BJ (cell line): ENCODE results near the gene CCDC144A. TPM values are rescaled to one million over a fixed set of nuclear protein-coding genes. Genes with fewer than 3 reads are reported as not detected.
"Not testable (repeated sequence)": the region's sequence is repeated elsewhere in the genome, so short reads cannot be mapped to it uniquely, and the experiment has no call there.

ENCODE experiments used
- CTCF ChIA-PET: fragments of 350-600 bp; formaldehyde crosslinking; extraction: SDS; loops from one replicate; lab custom pipeline; 2021; ENCODE audit warnings: antibody characterized with exemption, inconsistent platforms; lab: Yijun Ruan, JAX
- POLR2A ChIA-PET: fragments of 300-600 bp; sonication (Branson Sonifier 250); formaldehyde crosslinking; extraction: SDS; loops from one replicate; lab custom pipeline; 2021; ENCODE audit warnings: antibody characterized with exemption; lab: Charles Lee
- DNase-seq: peaks from one replicate; pipeline ENCODE4 v3.0.0-alpha.2; 2011; ENCODE audit warnings: low read depth
- H3K27me3 ChIP-seq: 2 replicates; pipeline ENCODE4 v1.6.0; 2011; ENCODE audit warnings: low read length; ENCODE audit not compliant: control insufficient read depth, insufficient read depth
- H3K36me3 ChIP-seq: 2 replicates; pipeline ENCODE4 v1.5.1; 2011; ENCODE audit warnings: low read length; ENCODE audit not compliant: control insufficient read depth, insufficient read depth
- H3K4me3 ChIP-seq: 2 replicates; pipeline ENCODE4 v1.5.1; 2011; ENCODE audit warnings: low read depth, mild to moderate bottlenecking, control low read depth, low read length
- polyA plus RNA-seq: library from polyadenylated mRNA; depleted of rRNA; stranded (reverse); fragments of >200 nt; gene quantifications from 2 replicates; pipeline ENCODE4 v1.2.3, GENCODE V29; 2011
- TF ChIP-seq, protein P1 (sequence below): IDR thresholded peaks from 2 replicates; pipeline ENCODE4 v1.5.1; 2011; ENCODE audit warnings: low read depth, mild to moderate bottlenecking, control low read depth, inconsistent platforms, low read length, moderate library complexity; ENCODE audit not compliant: insufficient read depth

CCDC144A gene
- polyA plus RNA-seq, 1 experiment: 0.02 TPM

DNA sequence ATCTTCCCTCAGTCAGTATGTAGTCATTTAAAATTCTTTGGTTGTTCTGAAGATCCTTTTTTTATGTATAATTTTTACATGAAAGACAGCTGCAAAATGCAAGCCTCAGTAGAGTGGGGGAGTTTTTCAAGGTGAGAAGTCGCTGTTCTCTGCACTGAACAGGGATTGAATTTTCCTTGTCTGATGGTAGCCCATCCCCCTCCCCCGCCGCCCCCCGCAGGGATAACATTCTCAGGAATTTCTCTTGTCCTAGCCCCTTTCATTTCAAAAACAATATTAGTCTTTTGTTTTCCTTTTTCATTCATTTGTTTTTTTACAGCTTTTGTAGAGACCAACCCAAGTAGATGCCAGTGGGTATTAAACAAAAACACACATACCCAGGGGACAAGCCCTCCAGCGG, 2.9 kb upstream of the CCDC144A start:
- CTCF ChIA-PET, DNase-seq, H3K4me3 ChIP-seq, H3K36me3 ChIP-seq, H3K27me3 ChIP-seq, POLR2A ChIA-PET: not testable (repeated sequence)

GRCh38 chr17:16690447-16690846, 406 bp downstream of the CCDC144A start:
- H3K36me3 ChIP-seq, H3K4me3 ChIP-seq, DNase-seq, CTCF ChIA-PET, POLR2A ChIA-PET, H3K27me3 ChIP-seq: not testable (repeated sequence)

DNA sequence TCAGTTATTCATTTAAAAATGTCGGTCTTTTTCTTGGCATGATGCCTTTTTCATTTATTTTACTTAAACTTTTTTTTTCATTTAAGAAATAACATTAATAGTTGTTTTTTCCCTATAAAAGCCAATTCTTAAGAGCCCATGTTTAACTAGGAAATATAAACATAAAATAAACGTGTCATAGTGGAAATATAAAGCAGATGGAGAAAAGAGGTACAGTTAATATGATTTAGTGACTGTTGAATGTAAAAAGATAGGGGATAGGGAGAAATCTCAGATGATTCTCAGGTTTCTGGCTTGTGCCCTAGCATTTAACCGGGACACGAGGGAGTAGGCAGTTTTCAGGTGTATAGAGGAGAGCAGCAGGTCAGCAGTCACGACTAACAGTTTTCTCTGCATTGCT, 7.6 kb downstream of the CCDC144A start:
- H3K36me3 ChIP-seq, H3K27me3 ChIP-seq, H3K4me3 ChIP-seq, POLR2A ChIA-PET, DNase-seq, CTCF ChIA-PET: not testable (repeated sequence)

DNA sequence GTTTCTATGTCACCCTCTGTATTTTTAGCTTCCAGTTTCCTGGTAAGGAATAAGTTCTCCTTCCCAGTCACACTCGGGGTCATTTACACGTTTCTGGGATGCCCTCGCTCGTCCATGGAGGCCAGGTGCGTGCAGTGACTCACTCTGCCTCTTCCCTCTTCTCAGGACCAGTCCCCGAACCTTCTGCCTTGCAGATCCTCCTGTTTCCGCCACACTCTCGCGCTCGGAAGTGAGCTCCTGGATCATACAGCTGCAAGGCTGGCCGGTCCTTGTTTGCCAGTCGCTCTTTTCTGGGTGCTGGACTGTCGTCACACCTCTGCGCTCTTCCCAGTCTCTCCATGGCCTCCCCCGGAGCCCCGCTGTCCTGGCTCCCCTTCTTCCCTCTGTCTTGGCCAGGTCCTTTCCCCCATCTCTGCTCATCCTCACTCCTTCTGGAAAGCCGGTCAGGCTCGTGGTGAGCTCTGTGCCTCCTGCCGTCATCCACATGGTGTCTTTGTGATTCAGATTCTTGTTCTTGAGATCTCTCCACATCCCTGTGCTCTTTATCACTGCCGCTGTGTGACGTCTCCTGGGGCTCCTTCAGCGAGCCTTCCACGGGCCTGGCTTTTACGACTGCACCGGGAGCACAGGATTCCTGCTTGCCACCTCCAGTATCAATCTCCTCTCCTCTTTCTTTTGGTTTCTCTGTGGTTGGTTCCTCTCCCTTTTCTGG, 55.6 kb downstream of the CCDC144A start:
- DNase-seq, H3K36me3 ChIP-seq, H3K27me3 ChIP-seq, POLR2A ChIA-PET, CTCF ChIA-PET, H3K4me3 ChIP-seq: not testable (repeated sequence)

DNA sequence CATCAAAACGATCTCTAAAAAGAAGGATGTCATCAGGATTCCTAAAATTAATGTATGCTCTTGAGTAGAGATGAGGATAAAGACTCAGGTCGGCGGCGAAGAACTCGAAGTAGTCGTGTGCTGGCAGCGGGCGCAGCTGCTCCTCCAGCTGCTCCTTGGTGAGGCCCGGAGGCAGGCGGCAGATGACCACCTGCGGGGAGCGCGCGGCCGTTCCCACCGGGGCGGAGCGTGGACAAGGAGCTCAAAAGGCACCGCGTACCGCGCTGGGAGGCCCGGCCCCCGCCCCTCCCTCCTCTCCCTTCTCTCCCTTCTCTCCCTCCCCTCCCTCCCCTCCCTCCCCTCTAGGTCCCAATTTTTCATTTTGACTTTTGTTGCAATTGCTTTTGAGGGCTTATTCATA, 56.5 kb downstream of the CCDC144A start:
- H3K27me3 ChIP-seq, POLR2A ChIA-PET, H3K36me3 ChIP-seq, H3K4me3 ChIP-seq, DNase-seq, CTCF ChIA-PET: not testable (repeated sequence)

DNA sequence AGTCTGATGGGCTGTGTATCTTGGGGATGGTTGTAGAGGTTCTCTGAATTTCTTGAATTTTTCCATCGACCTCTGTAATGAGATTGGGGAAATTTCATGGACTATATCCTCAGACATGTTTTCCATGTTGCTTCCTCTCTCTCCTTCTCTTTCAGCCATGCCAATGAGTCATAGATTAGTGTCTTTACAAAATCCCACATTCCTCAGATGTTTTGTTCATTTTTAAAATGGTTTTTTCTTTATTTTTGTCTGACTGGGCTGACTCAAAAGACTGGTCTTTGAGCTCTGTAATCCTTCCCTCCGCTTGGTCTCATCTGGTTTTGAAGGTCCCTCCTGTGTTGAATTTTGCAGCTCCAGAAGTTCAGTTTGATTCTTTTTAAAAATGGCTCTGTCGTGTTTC, 60.5 kb downstream of the CCDC144A start:
- H3K36me3 ChIP-seq, DNase-seq, CTCF ChIA-PET, H3K27me3 ChIP-seq, POLR2A ChIA-PET, H3K4me3 ChIP-seq: not testable (repeated sequence)

GRCh38 chr17:16751224-16751923, 61.3 kb downstream of the CCDC144A start:
- TF ChIP-seq, protein P1, sequence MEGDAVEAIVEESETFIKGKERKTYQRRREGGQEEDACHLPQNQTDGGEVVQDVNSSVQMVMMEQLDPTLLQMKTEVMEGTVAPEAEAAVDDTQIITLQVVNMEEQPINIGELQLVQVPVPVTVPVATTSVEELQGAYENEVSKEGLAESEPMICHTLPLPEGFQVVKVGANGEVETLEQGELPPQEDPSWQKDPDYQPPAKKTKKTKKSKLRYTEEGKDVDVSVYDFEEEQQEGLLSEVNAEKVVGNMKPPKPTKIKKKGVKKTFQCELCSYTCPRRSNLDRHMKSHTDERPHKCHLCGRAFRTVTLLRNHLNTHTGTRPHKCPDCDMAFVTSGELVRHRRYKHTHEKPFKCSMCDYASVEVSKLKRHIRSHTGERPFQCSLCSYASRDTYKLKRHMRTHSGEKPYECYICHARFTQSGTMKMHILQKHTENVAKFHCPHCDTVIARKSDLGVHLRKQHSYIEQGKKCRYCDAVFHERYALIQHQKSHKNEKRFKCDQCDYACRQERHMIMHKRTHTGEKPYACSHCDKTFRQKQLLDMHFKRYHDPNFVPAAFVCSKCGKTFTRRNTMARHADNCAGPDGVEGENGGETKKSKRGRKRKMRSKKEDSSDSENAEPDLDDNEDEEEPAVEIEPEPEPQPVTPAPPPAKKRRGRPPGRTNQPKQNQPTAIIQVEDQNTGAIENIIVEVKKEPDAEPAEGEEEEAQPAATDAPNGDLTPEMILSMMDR: peak; percentile 29; the same call in 1 of the 2 replicates
- CTCF ChIA-PET, DNase-seq, H3K36me3 ChIP-seq, H3K4me3 ChIP-seq, H3K27me3 ChIP-seq, POLR2A ChIA-PET: not testable (repeated sequence)

DNA sequence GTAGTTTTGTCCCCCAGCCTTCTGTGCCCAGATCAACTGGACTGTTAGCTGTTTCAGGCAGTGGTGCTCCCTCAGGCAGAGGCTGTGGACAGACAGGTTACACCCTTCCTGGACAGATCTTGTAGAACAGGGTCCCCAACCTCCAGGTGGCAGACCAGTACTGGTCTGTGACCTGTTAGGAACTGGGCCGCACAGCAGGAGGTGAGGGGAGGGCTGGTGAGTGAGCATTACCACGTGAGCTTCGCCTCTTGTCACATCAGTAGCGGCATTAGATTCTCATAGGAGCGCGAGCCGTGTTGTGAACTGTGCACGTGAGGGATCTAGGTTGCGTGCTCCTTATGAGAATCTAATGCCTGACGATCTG, 61.9 kb downstream of the CCDC144A start:
- DNase-seq, H3K27me3 ChIP-seq, POLR2A ChIA-PET, H3K4me3 ChIP-seq, CTCF ChIA-PET, H3K36me3 ChIP-seq: not testable (repeated sequence)

DNA sequence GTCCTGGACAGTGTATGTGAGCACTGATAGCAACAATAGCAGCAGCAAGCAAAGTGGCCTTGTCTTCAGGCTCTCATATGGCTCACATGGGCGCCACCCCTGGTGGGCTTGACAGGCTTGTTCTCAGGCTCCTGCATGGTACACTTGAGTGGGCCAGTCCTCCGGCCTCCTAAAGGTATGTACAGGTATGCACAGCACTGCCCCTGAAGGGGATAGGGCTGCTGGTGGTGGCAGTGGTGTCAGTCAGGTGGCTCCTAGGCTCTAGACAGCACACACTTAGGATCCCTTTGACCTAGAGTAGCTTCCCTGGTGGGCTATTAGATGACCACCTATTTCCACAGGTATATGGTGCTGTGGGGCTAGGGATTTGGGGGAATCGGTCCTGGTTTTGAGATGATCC, 67.5 kb downstream of the CCDC144A start:
- POLR2A ChIA-PET: not testable (repeated sequence)

GRCh38 chr17:16758177-16758576, 68.1 kb downstream of the CCDC144A start:
- DNase-seq, H3K36me3 ChIP-seq, H3K27me3 ChIP-seq, CTCF ChIA-PET, H3K4me3 ChIP-seq, POLR2A ChIA-PET: not testable (repeated sequence)

More for the DNA sequence above, 67.5 kb downstream of the CCDC144A start:
- H3K36me3 ChIP-seq, H3K4me3 ChIP-seq, DNase-seq, H3K27me3 ChIP-seq, CTCF ChIA-PET: not testable (repeated sequence)

GRCh38 chr17:16768290-16769175, 78.5 kb downstream of the CCDC144A start:
- DNase-seq, H3K36me3 ChIP-seq, CTCF ChIA-PET, H3K4me3 ChIP-seq, H3K27me3 ChIP-seq, POLR2A ChIA-PET: not testable (repeated sequence)
